HG03565 (cell line): Measurements from ENCODE around the gene ZBTB3.
A peak's percentile ranks its signal among the peaks of the same experiment; 100 is the strongest.
"Not testable (repeated sequence)": the region's sequence is repeated elsewhere in the genome, so short reads cannot be mapped to it uniquely, and the experiment has no call there.

Experiments used
- ATAC-seq: cut with Tn5 transposase; IDR thresholded peaks from one replicate; pipeline ENCODE4 v1.9.1; 2021; ENCODE audit warnings: mild to moderate bottlenecking, moderate library complexity; ENCODE audit not compliant: unreplicated experiment

Gene ZBTB3

DNA sequence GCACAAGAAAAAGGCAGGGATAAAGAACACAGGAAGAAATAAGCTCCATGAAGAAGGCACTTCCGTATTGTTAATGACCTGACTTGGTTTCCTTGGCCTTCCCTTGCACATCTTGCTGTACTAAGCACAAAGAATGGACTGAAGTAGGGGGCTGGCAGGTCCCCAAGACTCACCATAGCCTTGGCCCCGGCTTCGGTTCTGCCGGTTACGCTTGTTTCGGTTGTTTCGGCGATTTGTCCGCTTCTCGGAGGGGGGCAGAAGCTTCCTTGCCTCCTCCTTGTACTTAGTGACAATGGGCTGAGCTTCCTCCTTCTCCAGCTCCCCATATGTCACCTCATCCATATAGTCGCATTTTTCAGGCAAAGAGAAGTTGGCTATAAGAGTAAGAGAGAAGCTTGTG, 37.1 kb downstream of the ZBTB3 start:
- no peak for ATAC-seq

- ATAC-seq = no peak
Observed at GRCh38 chr11:62716206-62716605, 37.8 kb downstream of the ZBTB3 start.

GRCh38 chr11:62715150-62716130, 38.5 kb downstream of the ZBTB3 start:
- no peak for ATAC-seq

DNA sequence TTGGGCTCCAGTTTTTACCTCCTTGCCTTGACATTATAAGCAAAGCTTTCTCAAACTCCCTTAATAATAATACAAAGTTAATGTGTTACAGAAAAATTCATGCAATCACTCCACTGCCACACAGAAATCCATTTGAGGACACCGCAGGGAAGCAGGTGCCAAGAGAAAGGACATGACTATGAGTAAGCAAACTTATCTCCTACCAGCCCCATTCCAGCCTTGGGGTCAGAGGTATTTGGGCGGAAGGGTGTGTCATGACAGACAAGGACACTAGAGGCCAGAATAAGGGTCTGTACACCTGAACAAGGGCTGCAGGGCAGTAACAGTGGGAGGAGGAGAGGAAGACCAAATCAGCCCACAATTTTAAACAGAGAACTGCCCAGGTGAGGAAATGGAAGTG, 40.6 kb downstream of the ZBTB3 start:
- no peak for ATAC-seq

DNA sequence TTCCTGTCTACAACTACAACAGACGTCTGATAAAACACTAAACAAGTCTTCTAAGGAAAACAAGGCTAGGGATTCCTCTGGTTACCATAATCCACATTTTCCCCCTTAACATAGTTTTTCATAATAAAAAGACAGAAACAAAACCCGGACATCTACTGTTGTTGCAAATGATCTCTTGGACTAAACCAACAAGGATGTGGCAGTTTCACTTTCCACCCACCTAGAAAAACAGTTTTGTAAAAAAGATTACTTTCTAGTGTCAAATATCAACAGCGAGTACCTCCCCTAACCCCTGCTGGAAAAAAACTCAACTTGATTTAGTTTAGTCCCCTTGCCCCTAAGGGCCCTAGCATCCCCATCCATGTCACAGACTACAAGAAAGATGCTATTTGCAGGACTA, 41.1 kb downstream of the ZBTB3 start:
- ATAC-seq = no peak

DNA sequence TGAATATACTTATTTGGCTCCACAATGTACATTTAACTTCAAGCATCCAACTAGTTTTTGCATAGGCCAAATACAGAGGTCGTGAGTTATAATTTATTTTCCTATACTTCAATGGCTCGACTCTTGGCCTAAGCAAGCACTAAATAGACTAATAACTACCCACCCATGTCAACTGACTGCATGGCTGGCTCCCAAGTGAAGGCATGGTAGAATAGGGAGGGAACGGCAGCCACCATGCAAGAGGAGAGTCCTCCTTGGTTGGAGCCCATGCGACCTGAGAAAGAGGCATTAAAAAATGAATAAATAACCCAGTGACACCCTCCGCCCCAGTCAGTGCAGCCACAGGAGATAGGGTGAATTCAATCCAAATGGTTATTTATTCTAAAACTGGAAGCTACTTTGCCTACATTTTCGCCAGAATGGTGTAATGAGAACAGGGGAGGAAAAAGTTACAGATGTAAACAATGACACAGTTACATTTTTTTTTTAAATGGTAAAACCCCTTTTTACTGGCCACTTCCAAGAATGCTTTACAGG, 41.6 kb downstream of the ZBTB3 start:
- ATAC-seq = no peak

- ATAC-seq = no peak
Observed at GRCh38 chr11:62710001-62710345, 44.0 kb downstream of the ZBTB3 start.

DNA sequence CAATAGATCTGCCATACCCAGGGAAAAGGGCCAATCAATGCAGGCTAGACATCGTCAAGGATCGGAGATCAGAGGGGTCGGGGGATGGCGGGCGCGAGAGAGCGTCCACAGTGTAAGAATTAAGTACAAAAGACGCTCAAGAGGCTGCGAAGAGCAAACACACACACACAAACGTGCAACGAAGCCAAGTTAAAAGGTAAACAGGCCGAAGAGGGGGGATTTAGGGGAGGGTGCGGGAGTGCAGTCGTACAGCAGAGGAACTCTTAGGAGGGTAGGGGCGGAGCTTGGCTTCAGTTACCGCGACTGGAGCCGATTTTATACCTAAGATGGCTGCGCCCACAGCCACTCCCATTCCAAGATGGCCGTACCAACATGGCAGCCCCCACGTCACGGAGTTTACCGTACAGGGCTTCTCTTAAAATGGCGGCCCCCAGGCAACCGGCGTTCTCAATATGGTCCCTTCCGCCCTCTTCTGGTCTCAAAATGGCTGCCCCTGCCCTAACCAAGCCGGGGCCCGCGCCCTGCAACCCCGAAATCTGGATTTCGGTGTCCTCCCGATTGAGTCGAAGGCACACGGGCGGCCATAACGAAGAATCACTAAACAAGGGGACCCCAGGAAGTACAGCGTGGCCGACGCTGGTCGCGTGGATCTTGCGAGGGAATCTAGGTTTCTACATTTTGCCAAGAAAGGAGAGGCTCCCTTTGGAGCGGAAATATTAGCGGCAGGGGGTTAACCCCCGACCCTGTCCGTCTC, 44.5 kb downstream of the ZBTB3 start:
- ATAC-seq = peak; percentile 55

GRCh38 chr11:62708793-62709192, 45.2 kb downstream of the ZBTB3 start:
- ATAC-seq = no peak

DNA sequence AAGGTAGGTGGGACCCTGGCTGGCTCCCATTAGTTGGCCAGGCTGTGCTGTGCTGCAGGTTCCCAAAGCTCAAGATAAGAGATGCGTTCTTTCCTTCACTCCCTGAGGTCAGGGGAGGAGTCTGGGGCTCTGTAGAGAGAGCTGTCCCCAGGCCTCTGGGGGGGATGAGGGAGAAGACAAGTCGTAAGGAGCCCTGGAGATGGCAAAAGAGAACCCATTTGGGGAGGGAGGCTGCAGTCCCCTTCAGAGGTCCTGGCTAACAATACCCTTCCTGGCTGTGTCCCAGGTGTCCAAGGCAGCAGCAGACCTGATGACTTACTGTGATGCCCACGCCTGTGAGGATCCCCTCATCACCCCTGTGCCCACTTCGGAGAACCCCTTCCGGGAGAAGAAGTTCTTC, 45.6 kb downstream of the ZBTB3 start:
- no peak for ATAC-seq

DNA sequence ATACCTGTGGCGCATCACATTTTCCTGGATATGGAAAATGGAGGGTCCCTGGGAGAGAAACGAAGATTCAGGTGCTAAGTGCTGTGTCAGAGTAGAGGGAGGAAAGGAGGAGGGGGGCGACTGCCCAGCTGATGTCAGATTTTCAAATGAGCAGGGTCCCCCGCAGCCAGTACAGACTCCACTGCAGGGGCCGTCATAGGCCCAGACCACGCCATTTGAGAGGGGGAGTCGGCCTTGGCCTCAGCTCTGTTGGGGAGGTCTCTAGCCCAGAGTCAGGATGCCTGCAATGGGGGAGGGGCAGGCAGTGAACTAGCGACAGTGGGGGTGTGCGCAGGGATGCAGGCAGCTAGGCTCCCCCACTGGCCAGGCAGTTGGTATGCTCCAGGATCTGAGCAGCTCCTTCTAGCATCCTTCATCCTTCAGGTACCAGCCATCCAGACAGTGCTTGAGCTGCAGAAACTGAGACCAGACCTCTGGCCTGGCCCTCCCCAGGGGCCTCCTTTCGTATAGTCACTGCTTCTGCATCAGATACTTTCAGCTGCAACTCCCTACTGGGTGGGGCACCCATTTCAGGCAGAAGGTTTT, 46.6 kb downstream of the ZBTB3 start, which contains the start of the genes BSCL2 and GNG3:
Gene BSCL2, minus strand, starts transcription at position 148 of the 585 bp plus-strand sequence. CDS start 229 bp downstream, outside the sequence.
Gene GNG3, plus strand, starts transcription at position 400 of the 585 bp plus-strand sequence. CDS start 620 bp downstream, outside the sequence.
- ATAC-seq = no peak

- no peak for ATAC-seq
Observed at GRCh38 chr11:62706850-62707247, 47.1 kb downstream of the ZBTB3 start.

- ATAC-seq = peak; percentile 38
Observed at GRCh38 chr11:62705880-62706849, 47.8 kb downstream of the ZBTB3 start.

DNA sequence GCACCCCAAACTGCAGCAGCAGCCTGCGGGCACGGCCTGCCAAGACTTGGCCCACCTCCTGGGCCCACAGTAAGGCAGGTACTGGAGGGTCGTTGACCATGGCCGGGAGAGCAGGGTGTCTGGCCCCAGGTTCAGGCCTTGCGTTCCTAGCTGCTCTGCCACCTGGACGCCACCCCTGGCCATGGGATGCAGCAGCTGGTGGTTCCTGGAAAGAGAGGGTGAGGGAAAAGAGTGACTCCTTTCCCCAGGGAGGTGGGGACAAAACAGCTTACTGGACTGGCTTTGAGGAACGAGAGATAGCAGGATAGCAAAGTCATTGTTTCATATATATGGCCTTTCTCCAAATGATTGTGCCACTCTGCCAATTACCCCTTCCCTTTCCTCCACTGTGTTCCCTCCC, 48.5 kb downstream of the ZBTB3 start:
- ATAC-seq = no peak

DNA sequence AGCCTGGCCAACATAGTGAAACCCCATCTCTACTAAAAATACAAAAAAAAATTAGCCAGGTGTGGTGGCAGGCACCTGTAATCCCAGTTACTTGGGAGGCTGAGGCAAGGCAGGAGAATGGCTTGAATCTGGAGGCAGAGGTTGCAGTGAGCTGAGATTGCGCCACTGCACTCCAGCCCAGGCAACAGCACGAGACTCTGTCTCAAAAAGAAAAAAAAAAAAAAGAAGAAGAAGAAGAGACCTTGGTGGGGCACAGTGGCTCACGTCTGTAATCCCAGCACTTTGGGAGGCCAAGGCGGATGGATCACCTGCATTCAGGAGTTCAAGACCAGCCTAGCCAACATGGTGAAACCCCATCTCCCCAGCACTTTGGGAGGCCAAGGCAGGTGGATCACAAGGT, 50.0 kb downstream of the ZBTB3 start:
- ATAC-seq = not testable (repeated sequence)

DNA sequence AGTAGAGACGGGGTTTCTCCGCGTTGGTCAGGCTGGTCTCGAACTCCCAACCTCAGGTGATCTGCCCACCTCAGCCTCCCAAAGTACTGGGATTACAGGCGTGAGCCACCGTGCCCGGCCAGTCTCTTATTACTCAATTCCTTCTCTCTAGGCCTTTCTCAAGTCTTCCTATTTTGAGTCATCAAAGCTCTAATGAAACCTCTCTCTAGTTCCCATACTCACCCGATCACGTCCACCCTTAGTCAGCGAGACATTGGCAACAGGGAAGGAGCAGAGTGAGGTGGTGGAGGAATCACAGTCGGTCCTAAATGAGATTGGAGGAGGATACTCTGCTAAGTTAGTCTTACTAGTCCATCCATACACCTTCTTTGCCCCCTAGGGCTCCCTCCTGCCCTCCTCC, 51.7 kb downstream of the ZBTB3 start:
- no peak for ATAC-seq
